Transverse colon (tissue), 4 donors: Measurements from ENCODE around the gene ACTR1A.

Source experiments
- EP300 ChIP-seq: sonication (generic); formaldehyde crosslinking; IDR thresholded peaks from one replicate; pipeline ENCODE4 v1.6.1; 2017; ENCODE audit warnings: antibody characterized with exemption, low read depth
- POLR2A ChIP-seq: fragments of 450-650 bp; IDR thresholded peaks from one replicate; pipeline ENCODE4 v1.6.1; 2016; ENCODE audit warnings: antibody characterized with exemption, mild to moderate bottlenecking, moderate library complexity
- POLR2AphosphoS5 ChIP-seq, 3 donors: sonication (generic); formaldehyde crosslinking; IDR thresholded peaks; one replicate each; pipeline ENCODE4 v1.6.1; 2016; ENCODE audit warnings: antibody characterized with exemption in 3 of 3
- TF ChIP-seq, protein P1 (sequence below), 5 experiments: fragments of 200-600 bp in 3 of 5; fragments of 450-650 bp in 2 of 5; sonication (generic) in 3 of 5; IDR thresholded peaks; 1 replicate in 2 of 5; 2 replicates in 3 of 5; pipeline ENCODE4 v1.5.1; 2016 to 2017; ENCODE audit warnings: antibody characterized with exemption in 5 of 5, inconsistent platforms in 3 of 5, mild to moderate bottlenecking in 2 of 5, moderate library complexity in 1 of 5

DNA sequence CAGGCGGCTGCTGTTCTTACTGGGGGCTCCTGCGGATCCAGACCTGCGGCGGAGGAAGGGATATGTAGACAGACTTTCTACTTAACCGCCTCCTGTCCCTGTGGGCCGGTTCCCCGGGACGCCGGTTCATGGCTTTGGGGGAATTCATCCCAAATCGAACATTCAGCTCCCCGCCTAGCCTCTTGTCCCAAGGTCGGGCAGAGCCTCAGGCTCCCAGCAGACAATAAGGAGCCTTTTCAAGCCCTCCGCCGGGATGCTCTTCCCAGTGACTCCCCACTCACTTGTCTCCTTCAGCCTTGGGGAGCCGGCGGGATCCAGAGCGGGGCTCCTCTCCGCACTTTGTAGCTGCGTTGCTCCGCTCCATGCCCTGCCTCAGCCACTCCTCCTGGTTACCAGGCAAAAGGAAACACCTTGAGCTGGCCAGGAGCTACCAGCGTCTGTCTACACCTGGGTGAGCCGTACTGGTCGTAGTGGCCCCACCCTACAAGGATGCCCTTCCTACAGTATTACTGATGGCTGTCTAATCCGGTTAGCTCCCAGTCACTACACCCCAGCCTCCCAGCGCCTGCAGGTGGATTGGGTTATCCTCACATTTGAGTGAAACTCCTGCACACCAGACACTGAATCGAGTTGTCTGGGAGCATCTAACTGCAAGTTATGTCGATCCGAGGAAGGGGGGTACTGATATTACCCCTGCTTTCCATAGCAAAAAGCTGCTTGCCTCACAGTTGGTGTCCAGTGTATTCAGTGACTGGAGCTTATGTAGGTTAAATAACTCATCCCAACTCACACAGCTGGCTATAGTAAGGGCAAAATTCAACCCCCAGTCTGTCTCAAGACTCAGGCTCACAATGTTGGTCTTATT lies 51.2 kb downstream of the ACTR1A start, which contains the start of gene C10orf95:
- TF ChIP-seq, protein P1, sequence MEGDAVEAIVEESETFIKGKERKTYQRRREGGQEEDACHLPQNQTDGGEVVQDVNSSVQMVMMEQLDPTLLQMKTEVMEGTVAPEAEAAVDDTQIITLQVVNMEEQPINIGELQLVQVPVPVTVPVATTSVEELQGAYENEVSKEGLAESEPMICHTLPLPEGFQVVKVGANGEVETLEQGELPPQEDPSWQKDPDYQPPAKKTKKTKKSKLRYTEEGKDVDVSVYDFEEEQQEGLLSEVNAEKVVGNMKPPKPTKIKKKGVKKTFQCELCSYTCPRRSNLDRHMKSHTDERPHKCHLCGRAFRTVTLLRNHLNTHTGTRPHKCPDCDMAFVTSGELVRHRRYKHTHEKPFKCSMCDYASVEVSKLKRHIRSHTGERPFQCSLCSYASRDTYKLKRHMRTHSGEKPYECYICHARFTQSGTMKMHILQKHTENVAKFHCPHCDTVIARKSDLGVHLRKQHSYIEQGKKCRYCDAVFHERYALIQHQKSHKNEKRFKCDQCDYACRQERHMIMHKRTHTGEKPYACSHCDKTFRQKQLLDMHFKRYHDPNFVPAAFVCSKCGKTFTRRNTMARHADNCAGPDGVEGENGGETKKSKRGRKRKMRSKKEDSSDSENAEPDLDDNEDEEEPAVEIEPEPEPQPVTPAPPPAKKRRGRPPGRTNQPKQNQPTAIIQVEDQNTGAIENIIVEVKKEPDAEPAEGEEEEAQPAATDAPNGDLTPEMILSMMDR (IDR thresholded peaks at IDR 0.05), result no peak
- TF ChIP-seq POLR2A (peak; percentile 52), POLR2AphosphoS5 (IDR thresholded peaks at IDR 0.05) (peak; percentile 11 to 52 (median 37)), EP300 (no peak)
